OCI-LY1 (cell line): Measurements from ENCODE around the gene DCC.

Experiments used
- H2AFZ ChIP-seq: fragments of 200-600 bp; sonication (generic), shearing (Covaris generic); 2 replicates; pipeline ENCODE4 v1.6.0; 2014; ENCODE audit warnings: antibody characterized with exemption, mild to moderate bottlenecking, low read length
- H3F3A ChIP-seq: fragments of 200-600 bp; sonication (generic), shearing (Covaris generic); 2 replicates; pipeline ENCODE4 v1.6.0; 2014; ENCODE audit warnings: mild to moderate bottlenecking, antibody characterized with exemption, low read length, moderate library complexity; ENCODE audit not compliant: insufficient read depth
- H3K27ac ChIP-seq: fragments of 200-600 bp; sonication (generic); 2 replicates; pipeline ENCODE4 v1.5.1; 2014; ENCODE audit warnings: low read length, mixed run types, mild to moderate bottlenecking, low read depth; ENCODE audit not compliant: poor library complexity, severe bottlenecking
- H3K27me3 ChIP-seq: fragments of 200-600 bp; sonication (generic); 2 replicates; pipeline ENCODE4 v1.6.0; 2014; ENCODE audit warnings: antibody characterized with exemption, mild to moderate bottlenecking, low read length, moderate library complexity; ENCODE audit not compliant: insufficient read depth
- H3K36me3 ChIP-seq: fragments of 200-600 bp; sonication (generic); 2 replicates; pipeline ENCODE4 v1.6.1; 2014; ENCODE audit warnings: mild to moderate bottlenecking, antibody characterized with exemption, low read length, moderate library complexity, mixed read lengths; ENCODE audit not compliant: insufficient read depth
- H3K4me1 ChIP-seq: fragments of 200-600 bp; sonication (generic); 2 replicates; pipeline ENCODE4 v1.5.1; 2014; ENCODE audit warnings: mild to moderate bottlenecking, low read length, moderate library complexity; ENCODE audit not compliant: insufficient read depth, severe bottlenecking
- H3K4me2 ChIP-seq: fragments of 200-600 bp; sonication (generic), shearing (Covaris generic); 2 replicates; pipeline ENCODE4 v1.6.1; 2014; ENCODE audit warnings: low read length
- H3K4me3 ChIP-seq: fragments of 200-600 bp; sonication (generic); 2 replicates; pipeline ENCODE4 v1.5.1; 2014; ENCODE audit warnings: low read length, low read depth, mild to moderate bottlenecking, mixed read lengths; ENCODE audit not compliant: poor library complexity, severe bottlenecking
- H3K79me2 ChIP-seq: fragments of 200-600 bp; shearing (Covaris generic); 2 replicates; pipeline ENCODE4 v1.6.1; 2016; ENCODE audit warnings: mixed run types, low read length, mixed read lengths; ENCODE audit not compliant: insufficient read depth
- H3K9ac ChIP-seq: fragments of 200-600 bp; sonication (generic), shearing (Covaris generic); 2 replicates; pipeline ENCODE4 v1.6.1; 2014; ENCODE audit warnings: mild to moderate bottlenecking, low read length, mixed read lengths
- H3K9me2 ChIP-seq: fragments of 200-600 bp; sonication (generic), shearing (Covaris generic); 2 replicates; pipeline ENCODE4 v1.6.1; 2014; ENCODE audit warnings: low read depth, mild to moderate bottlenecking, low read length, mixed read lengths
- H3K9me3 ChIP-seq: fragments of 200-600 bp; shearing (Covaris generic); 2 replicates; pipeline ENCODE4 v1.6.1; 2014; ENCODE audit warnings: low read length, mixed read lengths
- H4K20me1 ChIP-seq: fragments of 200-600 bp; sonication (generic), shearing (Covaris generic); 2 replicates; pipeline ENCODE4 v1.6.0; 2016; ENCODE audit warnings: mild to moderate bottlenecking, low read length; ENCODE audit not compliant: insufficient read depth
- CTCF ChIP-seq: fragments of 200-600 bp; sonication (generic), shearing (Covaris generic); IDR thresholded peaks from 2 replicates; pipeline ENCODE4 v1.5.1; 2017; ENCODE audit warnings: mild to moderate bottlenecking, antibody characterized with exemption, low read length, moderate library complexity, mixed read lengths
- EZH2 ChIP-seq: fragments of 200-600 bp; sonication (generic), shearing (Covaris generic); IDR thresholded peaks from 2 replicates; pipeline ENCODE4 v1.8.0; 2017; ENCODE audit warnings: borderline replicate concordance, mixed run types, mild to moderate bottlenecking, antibody characterized with exemption, low read length, moderate library complexity, mixed read lengths

Gene DCC

GRCh38 chr18:53380063-53380639 lies 1040.2 kb downstream of the DCC start:
- Histone ChIP-seq H3K27ac (no peak overlapping the region), H3K9me3 (no peaks in the 10 kb centered on the region), H4K20me1 (no peaks in the 10 kb centered on the region), H3K4me2 (no peak overlapping the region), H3K4me1 (no peaks in the 10 kb centered on the region), H3K9ac (no peak overlapping the region), H3K4me3 (no peak overlapping the region), H3F3A (no peaks in the 10 kb centered on the region), H3K36me3 (no peaks in the 10 kb centered on the region), H3K27me3 (no peaks in the 10 kb centered on the region), H2AFZ (no peak overlapping the region), H3K79me2 (no peaks in the 10 kb centered on the region), H3K9me2 (no peaks in the 10 kb centered on the region)
- peak; percentile 62 for TF ChIP-seq CTCF
- no peak for TF ChIP-seq EZH2

GRCh38 chr18:53382870-53383269 lies 1042.9 kb downstream of the DCC start:
- Histone ChIP-seq H3K27me3 (no peaks in the 10 kb centered on the region), H2AFZ (no peak overlapping the region), H3K36me3 (no peaks in the 10 kb centered on the region), H3K9me3 (no peaks in the 10 kb centered on the region), H3K4me2 (no peak overlapping the region), H3K9me2 (no peaks in the 10 kb centered on the region), H3K27ac (no peak overlapping the region), H3K4me3 (no peak overlapping the region), H3K79me2 (no peaks in the 10 kb centered on the region), H3K4me1 (no peaks in the 10 kb centered on the region), H3F3A (no peaks in the 10 kb centered on the region), H3K9ac (no peak overlapping the region), H4K20me1 (no peaks in the 10 kb centered on the region)
- TF ChIP-seq EZH2 (no peak), CTCF (no peak)

- TF ChIP-seq CTCF (no peak), EZH2 (no peak)
- Histone ChIP-seq H3K36me3 (no peaks in the 10 kb centered on the region), H3K9me2 (no peaks in the 10 kb centered on the region), H3K4me1 (no peaks in the 10 kb centered on the region), H3K9ac (no peak overlapping the region), H3K27ac (no peak overlapping the region), H3K4me2 (no peak overlapping the region), H3K9me3 (no peaks in the 10 kb centered on the region), H3F3A (no peaks in the 10 kb centered on the region), H4K20me1 (no peaks in the 10 kb centered on the region), H3K4me3 (no peak overlapping the region), H3K79me2 (no peaks in the 10 kb centered on the region), H3K27me3 (no peaks in the 10 kb centered on the region), H2AFZ (no peak overlapping the region)
Observed at GRCh38 chr18:53385889-53386288, 1045.9 kb downstream of the DCC start.
